LNCaP clone FGC (cell line): ENCODE measurements around the gene VWA7.

Experiments
- DNase-seq: peaks from one replicate; pipeline ENCODE4 v3.0.0-alpha.2; 2011; ENCODE audit warnings: low read depth
- H3K4me3 ChIP-seq: 2 replicates; pipeline ENCODE4 v1.5.1; 2011; ENCODE audit warnings: mild to moderate bottlenecking, low read depth, low read length, control low read depth
- TF ChIP-seq, protein P1 (sequence below): IDR thresholded peaks from 2 replicates; pipeline ENCODE4 v1.5.1; 2012; ENCODE audit warnings: mild to moderate bottlenecking; ENCODE audit not compliant: control insufficient read depth, insufficient read depth; ENCODE audit errors: extremely low read depth

Gene VWA7

DNA sequence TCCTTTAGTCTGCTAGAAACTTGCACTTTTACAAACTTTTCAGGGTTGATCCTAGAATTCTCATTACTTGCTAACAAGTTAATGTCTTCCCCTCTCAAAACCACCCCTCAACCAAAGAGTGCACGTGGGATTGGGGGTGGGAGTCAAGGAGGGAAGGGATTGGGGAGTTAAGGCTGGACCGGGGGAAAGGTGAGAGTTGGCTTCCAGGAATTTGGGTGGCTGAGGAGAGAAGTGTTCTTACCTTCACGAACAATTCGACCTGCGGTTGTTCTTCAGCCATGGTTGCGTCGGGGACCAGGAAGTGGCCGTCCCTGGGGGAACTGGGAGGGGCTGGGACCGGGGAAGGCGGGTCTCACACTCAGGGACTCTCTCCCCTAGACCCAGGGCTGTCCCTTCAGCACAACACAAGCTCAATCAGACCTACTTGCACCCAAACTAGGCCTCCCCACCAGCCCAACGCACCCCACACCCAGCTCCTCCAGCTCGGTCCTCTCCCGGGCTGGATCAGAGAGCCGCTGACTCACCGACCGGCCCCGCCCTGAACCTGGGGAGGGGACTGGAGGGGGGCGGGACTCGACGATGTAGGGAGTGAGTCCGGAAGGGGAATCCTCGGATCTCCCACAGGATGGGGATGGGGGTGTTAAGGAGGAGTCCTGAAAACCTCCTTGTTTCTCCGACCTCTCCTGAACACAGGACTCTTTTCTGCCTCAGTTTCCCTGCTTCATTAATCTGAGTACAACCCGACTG is 40.9 kb downstream of the VWA7 start, which contains the start of gene CLIC1:
Gene CLIC1 (minus strand): TSS at position 510 of the 747 bp plus-strand sequence. CDS start 230 bp downstream, at position 280.
- no peak for DNase-seq
- TF ChIP-seq, protein P1, sequence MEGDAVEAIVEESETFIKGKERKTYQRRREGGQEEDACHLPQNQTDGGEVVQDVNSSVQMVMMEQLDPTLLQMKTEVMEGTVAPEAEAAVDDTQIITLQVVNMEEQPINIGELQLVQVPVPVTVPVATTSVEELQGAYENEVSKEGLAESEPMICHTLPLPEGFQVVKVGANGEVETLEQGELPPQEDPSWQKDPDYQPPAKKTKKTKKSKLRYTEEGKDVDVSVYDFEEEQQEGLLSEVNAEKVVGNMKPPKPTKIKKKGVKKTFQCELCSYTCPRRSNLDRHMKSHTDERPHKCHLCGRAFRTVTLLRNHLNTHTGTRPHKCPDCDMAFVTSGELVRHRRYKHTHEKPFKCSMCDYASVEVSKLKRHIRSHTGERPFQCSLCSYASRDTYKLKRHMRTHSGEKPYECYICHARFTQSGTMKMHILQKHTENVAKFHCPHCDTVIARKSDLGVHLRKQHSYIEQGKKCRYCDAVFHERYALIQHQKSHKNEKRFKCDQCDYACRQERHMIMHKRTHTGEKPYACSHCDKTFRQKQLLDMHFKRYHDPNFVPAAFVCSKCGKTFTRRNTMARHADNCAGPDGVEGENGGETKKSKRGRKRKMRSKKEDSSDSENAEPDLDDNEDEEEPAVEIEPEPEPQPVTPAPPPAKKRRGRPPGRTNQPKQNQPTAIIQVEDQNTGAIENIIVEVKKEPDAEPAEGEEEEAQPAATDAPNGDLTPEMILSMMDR = no peak
- peak within 1 kb of the TSS; percentile 94 for H3K4me3 ChIP-seq

DNA sequence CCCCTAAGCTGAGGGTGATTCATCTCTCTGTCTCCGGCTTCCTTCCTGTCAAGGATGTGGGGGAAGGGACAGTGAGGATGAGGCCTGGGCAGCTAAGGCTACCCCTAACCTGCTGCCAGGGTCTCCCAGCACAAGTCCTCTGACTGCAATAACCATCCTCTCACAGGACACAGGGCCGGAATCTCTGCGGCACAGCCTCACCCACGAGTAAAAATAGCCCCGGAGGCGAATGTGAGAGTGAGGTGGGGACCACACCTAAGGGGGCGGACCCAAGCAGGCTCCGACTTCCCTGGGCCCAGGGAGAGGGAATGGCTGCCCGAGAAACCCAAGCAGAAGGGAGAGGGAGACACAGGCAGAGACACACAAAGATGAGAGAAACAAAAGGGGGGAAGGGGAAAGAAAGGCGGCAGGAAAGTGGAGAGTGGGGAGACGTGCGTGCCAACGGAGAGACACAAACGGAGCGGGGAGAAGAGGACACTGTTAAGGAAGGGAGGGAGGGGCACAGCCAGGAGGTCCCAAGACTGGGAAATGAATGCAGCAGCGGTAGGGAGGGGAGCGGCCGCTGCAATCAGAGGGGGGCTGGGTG is 42.2 kb downstream of the VWA7 start:
- TF ChIP-seq, protein P1 = no peak
- H3K4me3 ChIP-seq = peak overlapping the region; percentile 94
- DNase-seq = no peak

GRCh38 chr6:31734247-31734820 is 42.8 kb downstream of the VWA7 start:
- no peak for DNase-seq
- H3K4me3 ChIP-seq = peak overlapping the region; percentile 94
- TF ChIP-seq, protein P1 = no peak

GRCh38 chr6:31733734-31734133 is 43.4 kb downstream of the VWA7 start:
- DNase-seq = no peak
- TF ChIP-seq, protein P1 = no peak
- H3K4me3 ChIP-seq = no peak overlapping the region

DNA sequence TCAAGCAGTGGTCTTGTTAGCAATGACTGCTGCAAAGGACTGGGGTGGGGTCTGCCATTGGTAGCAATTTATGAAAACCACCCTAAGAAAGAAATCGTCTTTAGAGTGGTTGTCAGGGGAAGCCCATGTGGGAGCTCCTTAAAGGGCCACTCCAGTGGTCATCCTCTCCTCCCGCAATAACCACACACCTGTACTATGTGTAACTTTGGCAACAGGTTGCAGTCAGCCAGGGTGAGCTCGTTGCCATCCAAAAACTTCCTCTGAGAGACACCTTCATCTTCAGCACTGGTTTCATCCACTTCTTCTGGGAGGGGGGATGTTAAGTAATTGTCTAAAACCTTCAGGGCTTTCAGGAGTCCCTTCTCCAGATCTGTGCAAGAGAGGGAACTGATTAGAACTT is 45.1 kb downstream of the VWA7 start:
- TF ChIP-seq, protein P1 = no peak
- no peak overlapping the region for H3K4me3 ChIP-seq
- DNase-seq = no peak

- H3K4me3 ChIP-seq = no peak overlapping the region
- TF ChIP-seq, protein P1 = no peak
- DNase-seq = no peak
Observed at GRCh38 chr6:31730631-31731086, 46.5 kb downstream of the VWA7 start.
